Stimulated activated CD4-positive, alpha-beta T cell treated with anti-CD3 and anti-CD28 coated beads, Interleukin-4, amount 100 ng/mL, for 4 hours (primary cell): ENCODE measurements around the gene SLC4A2.
A peak's percentile ranks its signal among the peaks of the same experiment; 100 is the strongest.
"Not testable (repeated sequence)": the region's sequence is repeated elsewhere in the genome, so short reads cannot be mapped to it uniquely, and the experiment has no call there.

Experiments
- DNase-seq, 2 experiments: peaks; one replicate each; pipeline ENCODE4 v3.0.0-alpha.2; 2020

Gene SLC4A2, protein sequence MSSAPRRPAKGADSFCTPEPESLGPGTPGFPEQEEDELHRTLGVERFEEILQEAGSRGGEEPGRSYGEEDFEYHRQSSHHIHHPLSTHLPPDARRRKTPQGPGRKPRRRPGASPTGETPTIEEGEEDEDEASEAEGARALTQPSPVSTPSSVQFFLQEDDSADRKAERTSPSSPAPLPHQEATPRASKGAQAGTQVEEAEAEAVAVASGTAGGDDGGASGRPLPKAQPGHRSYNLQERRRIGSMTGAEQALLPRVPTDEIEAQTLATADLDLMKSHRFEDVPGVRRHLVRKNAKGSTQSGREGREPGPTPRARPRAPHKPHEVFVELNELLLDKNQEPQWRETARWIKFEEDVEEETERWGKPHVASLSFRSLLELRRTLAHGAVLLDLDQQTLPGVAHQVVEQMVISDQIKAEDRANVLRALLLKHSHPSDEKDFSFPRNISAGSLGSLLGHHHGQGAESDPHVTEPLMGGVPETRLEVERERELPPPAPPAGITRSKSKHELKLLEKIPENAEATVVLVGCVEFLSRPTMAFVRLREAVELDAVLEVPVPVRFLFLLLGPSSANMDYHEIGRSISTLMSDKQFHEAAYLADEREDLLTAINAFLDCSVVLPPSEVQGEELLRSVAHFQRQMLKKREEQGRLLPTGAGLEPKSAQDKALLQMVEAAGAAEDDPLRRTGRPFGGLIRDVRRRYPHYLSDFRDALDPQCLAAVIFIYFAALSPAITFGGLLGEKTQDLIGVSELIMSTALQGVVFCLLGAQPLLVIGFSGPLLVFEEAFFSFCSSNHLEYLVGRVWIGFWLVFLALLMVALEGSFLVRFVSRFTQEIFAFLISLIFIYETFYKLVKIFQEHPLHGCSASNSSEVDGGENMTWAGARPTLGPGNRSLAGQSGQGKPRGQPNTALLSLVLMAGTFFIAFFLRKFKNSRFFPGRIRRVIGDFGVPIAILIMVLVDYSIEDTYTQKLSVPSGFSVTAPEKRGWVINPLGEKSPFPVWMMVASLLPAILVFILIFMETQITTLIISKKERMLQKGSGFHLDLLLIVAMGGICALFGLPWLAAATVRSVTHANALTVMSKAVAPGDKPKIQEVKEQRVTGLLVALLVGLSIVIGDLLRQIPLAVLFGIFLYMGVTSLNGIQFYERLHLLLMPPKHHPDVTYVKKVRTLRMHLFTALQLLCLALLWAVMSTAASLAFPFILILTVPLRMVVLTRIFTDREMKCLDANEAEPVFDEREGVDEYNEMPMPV

DNA sequence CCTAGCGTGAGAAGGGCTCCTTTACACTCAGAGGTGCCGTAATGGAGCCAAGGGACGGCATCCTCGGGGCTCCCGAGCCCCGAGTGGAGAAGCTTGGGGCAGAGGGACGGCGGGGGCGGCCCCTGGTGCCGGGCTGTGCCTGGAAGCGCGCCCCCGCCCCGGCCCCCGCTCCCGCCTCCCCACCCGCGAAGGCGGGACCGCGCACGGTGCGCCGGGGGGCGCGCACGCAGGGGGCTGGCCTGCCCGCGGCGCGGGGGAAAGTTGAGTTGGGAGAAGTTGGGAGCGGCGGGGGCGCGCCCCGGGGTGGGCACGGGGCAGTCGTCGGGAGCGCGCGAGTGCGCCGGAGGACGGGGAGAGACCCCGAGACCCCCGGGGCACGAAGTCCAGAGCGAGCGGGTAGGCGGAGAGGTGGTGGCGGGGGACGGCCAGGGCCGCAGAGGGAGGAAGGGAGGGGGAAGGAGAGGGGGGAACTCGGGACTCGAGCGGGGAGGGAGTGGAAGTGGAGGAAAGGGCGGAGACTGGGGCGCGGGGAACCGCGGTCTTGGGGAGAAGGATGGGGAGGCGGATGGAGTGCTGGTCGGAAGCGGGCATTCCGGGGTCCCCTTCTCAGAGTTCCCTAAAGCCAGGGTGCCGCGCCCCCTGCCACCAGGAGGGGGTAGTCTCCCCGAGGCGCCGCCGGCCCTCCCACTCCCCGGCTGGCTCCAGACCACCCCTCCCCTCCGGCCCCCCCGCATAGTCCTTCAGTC lies at the start of gene SLC4A2:
Gene SLC4A2, plus strand, starts transcription at position 223 of the 746 bp plus-strand sequence. CDS start 2,399 bp downstream, outside the sequence.
- DNase-seq: peak; percentile 62 to 71

DNA sequence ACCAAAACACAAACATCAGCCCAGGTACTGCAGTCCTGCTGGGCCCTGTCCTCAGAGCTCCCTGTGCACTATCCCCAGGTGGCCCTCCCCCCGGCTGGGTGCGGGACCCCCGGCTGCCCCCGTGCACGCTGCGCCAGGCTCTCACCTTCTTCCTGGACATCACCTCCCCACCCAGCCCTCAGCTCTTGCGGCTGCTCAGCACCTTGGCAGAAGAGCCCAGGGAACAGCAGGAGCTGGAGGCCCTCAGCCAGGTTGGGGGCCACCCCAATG lies 49.4 kb upstream of the SLC4A2 start:
- DNase-seq: no peak

DNA sequence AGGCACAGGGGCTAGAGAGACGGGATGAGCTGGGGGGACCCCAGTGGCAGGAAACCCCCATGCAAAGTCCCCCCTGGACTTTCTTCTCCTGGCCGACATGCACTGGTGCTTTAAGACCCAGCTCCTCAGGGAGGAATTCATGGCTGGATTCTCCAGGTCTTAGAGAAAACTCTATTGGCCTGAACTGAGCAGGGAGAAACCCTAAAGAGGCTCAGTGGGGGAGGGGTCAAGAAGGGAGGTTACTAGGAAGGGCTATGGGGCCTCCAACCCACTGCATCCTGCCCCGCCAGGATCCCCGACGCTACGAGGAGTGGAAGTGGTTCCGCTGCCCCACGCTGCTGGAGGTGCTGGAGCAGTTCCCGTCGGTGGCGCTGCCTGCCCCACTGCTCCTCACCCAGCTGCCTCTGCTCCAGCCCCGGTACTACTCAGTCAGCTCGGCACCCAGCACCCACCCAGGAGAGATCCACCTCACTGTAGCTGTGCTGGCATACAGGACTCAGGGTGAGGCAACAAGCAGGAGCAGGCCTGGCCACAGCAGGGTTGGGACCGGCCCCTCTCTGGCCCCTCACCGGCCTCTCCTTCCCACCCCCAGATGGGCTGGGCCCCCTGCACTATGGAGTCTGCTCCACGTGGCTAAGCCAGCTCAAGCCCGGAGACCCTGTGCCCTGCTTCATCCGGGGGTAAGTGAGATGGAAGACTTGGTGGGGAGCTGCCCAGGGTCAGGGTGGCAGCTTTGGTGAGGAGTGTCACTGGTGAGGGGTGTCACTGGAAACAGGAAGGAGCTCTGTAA lies 48.9 kb upstream of the SLC4A2 start:
- DNase-seq: no peak

DNA sequence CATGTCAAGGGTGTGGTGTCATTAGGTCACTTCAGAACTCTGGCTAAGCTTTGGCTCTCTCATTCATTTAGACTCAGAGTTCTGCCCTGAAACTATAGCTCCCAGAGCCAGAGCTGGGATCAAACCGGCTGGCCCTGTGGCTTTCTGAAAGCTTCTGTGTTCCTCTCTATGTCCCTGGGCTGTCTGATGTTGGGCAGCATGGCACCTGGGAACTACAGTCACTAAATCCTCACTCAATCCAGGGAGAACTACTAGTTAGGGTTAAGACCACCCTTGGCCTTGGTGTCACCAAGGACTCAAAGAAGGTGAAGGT lies 48.3 kb upstream of the SLC4A2 start:
- DNase-seq: no peak

DNA sequence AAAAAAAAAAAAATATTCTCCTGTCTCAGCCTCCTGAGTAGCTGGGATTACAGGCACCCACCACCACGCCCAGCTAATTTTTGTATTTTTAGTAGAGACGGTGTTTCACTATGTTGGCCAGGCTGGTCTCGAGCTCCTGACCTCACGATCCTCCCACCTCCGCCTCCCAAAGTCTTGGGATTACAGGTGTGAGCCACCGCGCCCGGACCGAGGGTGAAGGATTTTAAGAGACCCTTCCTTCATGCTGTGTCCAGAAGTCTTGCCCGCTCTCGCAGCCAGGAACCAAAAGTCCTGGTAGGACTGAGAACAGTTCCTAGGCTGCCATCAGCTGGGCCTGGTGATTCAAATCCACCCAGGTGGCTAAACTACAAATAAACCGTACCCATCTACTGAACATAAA lies 47.8 kb upstream of the SLC4A2 start:
- DNase-seq: not testable (repeated sequence)

DNA sequence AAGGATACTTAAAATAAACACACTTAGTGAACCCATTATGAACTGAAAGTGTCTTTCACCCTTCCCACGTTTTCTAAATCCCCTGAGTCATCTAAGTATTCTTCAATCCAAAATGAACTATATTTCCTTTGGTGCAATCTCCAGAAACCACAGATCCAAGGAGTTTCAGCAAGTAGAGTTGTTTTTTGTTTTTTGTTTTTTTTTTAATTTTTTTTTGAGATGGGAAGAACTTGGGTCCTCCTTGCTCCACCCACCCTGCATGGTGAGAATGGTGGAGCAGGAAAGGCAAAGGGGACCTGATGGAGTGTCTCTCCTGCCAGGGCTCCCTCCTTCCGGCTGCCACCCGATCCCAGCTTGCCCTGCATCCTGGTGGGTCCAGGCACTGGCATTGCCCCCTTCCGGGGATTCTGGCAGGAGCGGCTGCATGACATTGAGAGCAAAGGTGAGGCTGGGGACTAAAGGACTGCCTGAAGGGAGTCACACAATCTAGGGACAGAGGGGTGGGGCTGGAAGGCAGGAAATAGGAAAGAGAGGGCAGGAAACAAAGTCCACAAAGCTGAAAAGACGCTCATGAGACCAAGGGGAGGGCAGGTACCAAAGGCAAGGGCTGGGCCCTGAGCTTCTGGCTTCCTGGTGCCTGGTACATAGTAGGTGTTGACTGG lies 47.2 kb upstream of the SLC4A2 start:
- DNase-seq: no peak

DNA sequence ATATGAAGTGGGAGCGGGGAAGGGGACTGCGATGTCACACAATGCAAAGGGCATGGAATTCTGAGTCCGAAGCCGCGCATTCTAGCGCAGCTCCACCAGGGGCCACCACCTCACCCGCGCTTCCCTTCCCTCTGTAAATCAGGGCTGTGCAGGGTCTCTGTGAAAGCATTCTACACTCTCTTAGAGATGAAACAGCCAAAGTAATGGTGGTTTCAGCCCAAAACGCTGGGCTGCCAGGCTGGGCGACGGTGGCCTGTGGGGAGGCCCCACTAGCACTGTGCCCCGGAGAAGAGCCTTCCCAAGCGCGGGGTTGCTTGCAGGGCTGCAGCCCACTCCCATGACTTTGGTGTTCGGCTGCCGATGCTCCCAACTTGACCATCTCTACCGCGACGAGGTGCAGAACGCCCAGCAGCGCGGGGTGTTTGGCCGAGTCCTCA lies 46.5 kb upstream of the SLC4A2 start:
- DNase-seq: no peak

DNA sequence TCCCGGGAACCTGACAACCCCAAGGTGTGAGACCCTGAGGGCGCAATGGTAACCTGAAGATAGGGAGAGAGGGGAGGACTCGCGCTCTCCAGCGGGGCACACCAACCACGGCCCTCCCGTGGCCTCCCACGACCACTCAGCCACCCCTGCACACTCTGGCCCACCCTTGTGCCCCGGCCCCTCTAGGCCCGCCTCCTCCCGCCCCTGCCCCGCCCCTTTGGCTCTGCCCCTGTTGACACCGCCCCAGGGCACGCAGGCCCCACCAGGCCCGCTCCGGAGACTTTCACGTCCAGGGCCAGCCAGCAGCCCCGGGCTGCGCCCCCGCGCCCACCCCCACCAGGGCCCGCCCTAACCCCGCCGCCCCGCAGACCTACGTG lies 46.0 kb upstream of the SLC4A2 start:
- DNase-seq: no peak

DNA sequence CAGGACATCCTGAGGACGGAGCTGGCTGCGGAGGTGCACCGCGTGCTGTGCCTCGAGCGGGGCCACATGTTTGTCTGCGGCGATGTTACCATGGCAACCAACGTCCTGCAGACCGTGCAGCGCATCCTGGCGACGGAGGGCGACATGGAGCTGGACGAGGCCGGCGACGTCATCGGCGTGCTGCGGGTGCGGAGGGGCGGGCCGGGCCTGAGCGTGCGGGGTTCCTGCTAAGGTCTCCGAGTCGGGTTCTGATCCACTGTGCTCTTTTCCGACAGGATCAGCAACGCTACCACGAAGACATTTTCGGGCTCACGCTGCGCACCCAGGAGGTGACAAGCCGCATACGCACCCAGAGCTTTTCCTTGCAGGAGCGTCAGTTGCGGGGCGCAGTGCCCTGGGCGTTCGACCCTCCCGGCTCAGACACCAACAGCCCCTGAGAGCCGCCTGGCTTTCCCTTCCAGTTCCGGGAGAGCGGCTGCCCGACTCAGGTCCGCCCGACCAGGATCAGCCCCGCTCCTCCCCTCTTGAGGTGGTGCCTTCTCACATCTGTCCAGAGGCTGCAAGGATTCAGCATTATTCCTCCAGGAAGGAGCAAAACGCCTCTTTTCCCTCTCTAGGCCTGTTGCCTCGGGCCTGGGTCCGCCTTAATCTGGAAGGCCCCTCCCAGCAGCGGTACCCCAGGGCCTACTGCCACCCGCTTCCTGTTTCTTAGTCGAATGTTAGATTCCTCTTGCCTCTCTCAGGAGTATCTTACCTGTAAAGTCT lies 45.5 kb upstream of the SLC4A2 start:
- DNase-seq: peak; percentile 73 to 82

DNA sequence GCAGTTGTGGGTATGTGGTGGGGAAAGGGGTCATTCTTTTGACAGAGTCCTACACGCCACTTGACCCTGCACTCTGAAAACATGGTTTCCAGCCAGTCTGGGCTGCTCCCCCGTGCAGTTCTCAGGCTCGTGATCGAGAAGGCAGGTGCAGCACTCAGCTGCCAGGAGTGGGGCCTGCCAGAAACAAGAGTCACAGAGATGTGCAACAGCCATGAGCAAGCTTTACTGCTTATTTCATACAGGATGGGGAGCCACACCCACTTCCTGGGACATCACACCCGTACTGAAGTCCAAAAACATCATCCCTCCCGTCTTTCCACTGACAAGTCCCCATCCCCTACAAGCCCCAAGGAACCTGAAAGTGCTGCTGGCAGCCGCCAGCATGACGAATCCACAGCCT lies 44.4 kb upstream of the SLC4A2 start:
- peak in 1 of 2 experiments; percentile 29 for DNase-seq

DNA sequence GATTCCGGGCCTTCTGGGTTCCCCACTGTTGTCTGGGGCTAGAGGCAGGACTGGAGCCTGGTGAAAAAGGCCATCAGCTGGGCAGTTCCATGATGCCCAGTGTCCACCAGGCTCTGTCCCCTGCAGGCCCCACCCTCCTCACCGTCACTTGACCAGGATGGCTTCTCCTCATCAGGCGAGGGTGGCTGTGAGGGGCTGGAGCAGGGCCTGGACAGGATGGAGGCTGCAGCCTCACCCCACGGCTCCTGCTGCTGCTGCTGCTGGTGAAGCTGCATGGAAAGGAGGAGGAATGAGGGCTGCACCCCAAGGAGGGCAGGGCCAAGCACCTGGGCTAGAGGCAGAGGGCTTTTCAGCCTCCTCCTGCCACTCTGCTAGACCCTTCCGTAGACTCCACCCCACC lies 43.4 kb upstream of the SLC4A2 start:
- DNase-seq: no peak

DNA sequence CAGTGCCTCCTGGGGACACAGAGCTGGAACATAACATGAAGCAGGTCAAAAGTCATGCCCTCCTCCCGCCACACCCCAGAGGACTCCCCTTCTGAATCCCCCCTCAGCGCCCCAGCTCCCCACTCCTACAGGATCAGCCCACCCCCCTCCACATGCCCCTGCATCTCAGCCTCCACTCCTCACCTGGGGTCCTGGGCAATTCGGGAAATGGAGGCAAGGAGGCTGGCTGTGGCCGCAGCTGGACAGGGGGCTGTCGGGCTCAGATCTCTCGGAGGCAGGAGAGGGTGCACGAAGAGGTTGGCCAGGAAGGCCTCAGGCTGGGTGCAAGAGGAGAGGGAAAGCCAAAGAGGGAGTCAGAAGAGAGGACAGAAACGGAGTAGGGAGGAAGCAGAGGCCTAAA lies 42.9 kb upstream of the SLC4A2 start:
- no peak for DNase-seq

DNA sequence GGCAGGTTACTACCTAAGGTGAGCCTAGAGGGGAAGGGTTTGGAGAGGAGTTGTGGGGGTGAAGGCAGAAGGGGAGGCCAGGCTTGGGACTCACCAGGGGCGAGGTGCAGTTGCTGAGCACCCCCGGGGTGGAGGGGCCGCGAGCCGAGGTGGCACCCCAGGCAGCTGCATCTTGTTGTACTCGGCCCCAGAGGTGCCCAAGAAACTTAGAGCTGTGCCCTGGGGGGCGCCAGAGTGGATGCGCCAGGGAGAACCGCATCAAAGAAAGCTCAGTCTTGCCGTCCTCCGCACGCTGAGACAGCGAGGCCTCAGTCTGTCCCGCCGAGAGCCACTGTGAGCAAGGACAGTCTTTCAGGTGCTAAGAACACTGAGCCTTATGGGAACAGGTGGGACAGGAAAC lies 42.4 kb upstream of the SLC4A2 start:
- no peak for DNase-seq

DNA sequence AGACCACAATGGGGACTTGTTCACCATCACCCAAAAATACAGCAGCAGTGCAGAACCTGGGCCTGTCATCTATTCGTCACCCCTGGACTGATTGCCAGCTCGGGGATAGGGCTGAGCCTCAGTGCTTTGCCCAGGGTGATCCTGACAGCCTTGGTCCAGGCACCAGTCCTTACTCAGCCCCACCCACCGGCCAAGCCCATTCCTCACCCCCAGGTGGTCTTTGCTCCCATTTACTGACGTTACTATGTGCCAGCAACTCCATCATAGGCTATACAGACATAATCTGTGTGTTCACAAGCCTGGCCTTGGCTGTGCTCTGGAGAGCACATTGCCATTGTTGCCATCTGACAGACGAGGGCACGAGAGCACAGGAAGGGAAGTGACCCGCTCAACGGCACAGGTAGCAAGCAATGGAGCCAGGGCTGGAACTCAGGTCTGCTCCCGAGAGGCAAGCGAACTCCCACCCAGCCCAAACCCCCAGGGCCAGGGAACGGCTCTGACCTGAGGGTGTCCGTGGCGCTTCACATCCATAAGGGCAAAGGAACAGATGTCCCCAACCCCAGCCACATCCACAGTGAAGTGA lies 41.9 kb upstream of the SLC4A2 start:
- DNase-seq: no peak

DNA sequence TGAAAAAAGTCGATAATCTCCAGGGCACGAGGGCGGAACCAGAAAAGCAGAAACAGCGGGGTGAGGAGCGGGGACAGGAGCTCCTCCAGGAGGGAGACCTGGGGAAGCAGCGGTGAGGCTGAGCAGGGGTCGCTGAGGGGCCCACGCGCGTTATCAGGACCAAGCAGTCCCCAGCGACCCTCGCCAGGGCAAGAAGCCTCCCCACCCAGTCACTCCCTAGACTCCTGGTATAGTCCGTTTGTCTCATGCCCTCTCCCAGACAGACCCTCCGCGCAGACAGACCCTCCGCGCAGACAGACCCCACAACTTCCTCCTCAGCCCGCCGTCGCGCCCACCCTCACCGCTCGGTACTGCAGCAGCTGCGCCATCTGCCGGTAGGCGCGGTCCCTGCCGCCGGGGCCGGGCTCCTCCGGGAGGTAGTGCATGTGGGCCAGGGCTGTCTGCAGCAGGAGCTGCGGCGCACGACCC lies 41.4 kb upstream of the SLC4A2 start:
- DNase-seq: peak; percentile 76 to 87

DNA sequence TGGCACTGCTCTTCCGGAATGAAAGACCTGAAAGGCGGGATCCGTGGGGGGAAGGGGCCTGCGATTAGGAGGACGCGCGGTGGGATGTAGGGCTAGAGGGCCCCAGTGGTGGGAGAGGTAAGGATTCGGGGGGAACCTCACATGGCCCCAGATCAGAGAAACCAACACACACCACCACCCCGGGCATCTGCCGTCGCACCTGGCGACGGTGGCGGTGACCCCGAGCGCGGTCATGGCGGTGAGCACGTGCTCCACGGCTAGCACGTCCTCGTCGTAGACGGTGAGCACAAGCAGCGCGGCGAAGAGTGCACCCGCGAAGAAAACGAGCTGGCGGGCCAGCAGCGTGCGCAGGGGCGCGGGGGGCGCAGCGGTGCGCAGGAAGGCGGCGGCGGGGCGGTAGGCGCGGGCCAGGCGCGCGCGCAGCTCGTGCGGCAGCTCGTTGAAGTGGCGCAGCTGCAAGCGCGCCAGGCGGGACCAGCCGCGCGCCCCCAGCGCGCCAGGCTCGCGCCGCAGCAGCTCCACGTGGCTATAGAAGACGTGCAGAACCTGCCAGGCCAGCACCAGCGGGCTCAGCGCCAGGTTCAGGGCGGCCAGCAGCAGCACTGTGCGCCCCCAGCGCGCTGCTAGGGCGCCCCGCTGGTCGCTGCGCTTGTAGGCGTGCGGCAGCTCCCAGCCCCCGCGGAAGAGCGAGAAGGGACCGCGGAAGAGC lies 40.8 kb upstream of the SLC4A2 start:
- peak in 1 of 2 experiments; percentile 34 for DNase-seq

DNA sequence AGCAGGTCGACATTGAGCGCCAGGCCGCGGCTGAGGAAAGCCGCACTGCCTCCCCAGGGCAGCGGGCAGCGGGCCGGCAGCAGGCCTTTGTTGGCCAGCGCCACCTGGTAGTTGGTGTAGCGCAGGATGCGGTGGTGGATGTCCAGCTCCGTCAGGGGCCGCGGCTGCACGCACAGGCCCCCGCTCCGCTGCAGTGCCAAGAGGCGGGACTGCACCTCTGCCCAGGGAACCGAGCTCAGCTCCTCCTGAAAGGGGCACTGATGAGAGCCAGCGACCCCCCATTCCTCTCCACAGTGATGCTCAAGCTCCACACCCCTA lies 40.3 kb upstream of the SLC4A2 start:
- no peak for DNase-seq

DNA sequence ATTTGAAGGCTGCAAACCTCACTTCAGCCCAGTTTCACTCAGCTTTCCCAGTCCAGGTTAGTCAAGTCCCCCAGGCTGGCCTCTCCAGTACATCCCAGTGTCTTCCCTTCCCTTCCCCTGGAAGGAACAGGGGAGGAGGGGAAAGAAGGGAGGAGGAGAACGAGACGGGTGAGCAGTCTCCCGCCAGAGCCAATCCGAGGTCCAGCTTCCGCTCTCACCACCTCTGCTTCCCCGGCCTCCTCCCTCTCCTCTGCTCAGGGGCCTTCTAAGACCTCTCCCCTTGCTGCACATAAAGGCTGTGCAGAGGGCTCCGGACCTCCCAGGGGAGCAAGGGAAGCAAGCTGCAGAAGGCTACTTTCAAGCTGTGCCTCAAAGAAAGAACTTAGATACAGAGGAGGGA lies 39.2 kb upstream of the SLC4A2 start:
- DNase-seq: no peak

DNA sequence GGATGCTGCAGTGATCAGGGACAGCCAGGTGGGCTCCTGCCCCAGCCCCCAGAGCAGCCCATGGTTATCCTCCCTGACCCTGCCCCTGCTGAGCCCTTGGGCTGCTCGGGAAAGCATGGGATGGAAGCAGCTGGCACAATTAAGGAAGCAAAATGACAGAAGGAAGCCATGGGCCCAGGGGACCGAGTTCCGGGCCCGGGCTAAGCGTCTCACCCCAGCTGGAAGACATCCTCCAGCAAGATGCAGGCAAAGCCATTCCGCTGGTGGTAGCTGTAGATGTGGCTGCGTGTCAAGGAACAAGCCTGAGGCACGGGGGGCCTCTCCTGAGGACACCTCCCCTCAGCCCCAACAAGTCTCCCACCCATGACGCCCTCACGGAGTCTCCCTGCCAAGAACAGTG lies 36.2 kb upstream of the SLC4A2 start:
- DNase-seq: no peak
